GM18907 (cell line): ENCODE results near the gene MAD1L1.
"Not testable (repeated sequence)": the region's sequence is repeated elsewhere in the genome, so short reads cannot be mapped to it uniquely, and the experiment has no call there.

Experiments used
- ATAC-seq: cut with Tn5 transposase; IDR thresholded peaks from one replicate; pipeline ENCODE4 v1.9.1; 2021; ENCODE audit warnings: mild to moderate bottlenecking, moderate library complexity; ENCODE audit not compliant: unreplicated experiment

Gene MAD1L1

GRCh38 chr7:1860881-1861798, 371.6 kb downstream of the MAD1L1 start:
- not testable (repeated sequence) for ATAC-seq

- no peak for ATAC-seq
Observed at GRCh38 chr7:1859266-1860035, 373.3 kb downstream of the MAD1L1 start.

GRCh38 chr7:1858435-1859265, 374.1 kb downstream of the MAD1L1 start:
- ATAC-seq = no peak

- ATAC-seq = no peak
Observed at GRCh38 chr7:1857487-1858421, 375.0 kb downstream of the MAD1L1 start.

- ATAC-seq = no peak
Observed at GRCh38 chr7:1856888-1857441, 375.8 kb downstream of the MAD1L1 start.

- ATAC-seq = no peak
Observed at GRCh38 chr7:1856161-1856887, 376.4 kb downstream of the MAD1L1 start.

GRCh38 chr7:1855725-1856160, 377.0 kb downstream of the MAD1L1 start:
- no peak for ATAC-seq

- no peak for ATAC-seq
Observed at GRCh38 chr7:1854866-1855724, 377.6 kb downstream of the MAD1L1 start.

GRCh38 chr7:1853986-1854865, 378.5 kb downstream of the MAD1L1 start:
- no peak for ATAC-seq

GRCh38 chr7:1853431-1853985, 379.2 kb downstream of the MAD1L1 start:
- no peak for ATAC-seq

GRCh38 chr7:1852517-1853430, 380.0 kb downstream of the MAD1L1 start:
- no peak for ATAC-seq

GRCh38 chr7:1851721-1852516, 380.8 kb downstream of the MAD1L1 start:
- ATAC-seq = no peak

GRCh38 chr7:1850976-1851571, 381.7 kb downstream of the MAD1L1 start:
- no peak for ATAC-seq
